Measurements from ENCODE around the gene CDC25C.

The CDC25C gene

DNA sequence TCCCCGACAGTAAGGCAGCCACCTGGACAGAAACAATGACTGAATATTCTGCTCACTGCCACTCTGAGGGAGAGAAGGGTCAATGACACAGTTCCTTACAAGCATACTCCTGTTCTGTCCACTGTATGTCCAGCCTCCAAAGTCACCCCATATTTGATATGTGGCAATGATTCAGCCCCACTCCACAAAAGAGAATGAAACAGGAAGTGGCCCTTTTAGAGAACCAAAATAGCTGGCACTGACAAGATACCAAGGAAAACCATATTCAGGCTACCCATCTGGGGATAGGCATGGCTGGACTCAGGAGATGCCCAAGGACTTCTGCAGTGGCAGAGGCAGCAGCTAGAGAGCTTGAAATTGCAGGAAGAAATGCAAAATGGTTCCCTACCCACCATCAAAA lies 44.4 kb downstream of the CDC25C start:
- ChIA-PET CTCF (interaction anchor here (2.1 kb wide), 1 partner anchor 64 kb away, joined by 6 read pairs; no protein-coding TSS in a partner anchor), POLR2A (no interaction called here)
- Histone ChIP-seq H3K27me3 (replicated peaks in 2 of 5; ENCODE audit: control insufficient read depth in 4 of 5, insufficient read depth in 5 of 5, low read length in 4 of 5) (no peaks in the 10 kb centered on the region), H3K27ac (ENCODE audit: insufficient read depth in 1 of 2, low read depth in 1 of 2, low read length in 2 of 2, poor library complexity in 1 of 2, severe bottlenecking in 2 of 2) (no peak overlapping the region), H3K4me1 (ENCODE audit: control extremely low read depth in 1 of 4, control insufficient read depth in 4 of 4, insufficient read depth in 4 of 4, low read length in 3 of 4) (no peaks in the 10 kb centered on the region), H3K4me3 (ENCODE audit: control insufficient read depth in 1 of 7, extremely low read depth in 1 of 7, insufficient read depth in 4 of 7, low read depth in 2 of 7, low read length in 6 of 7) (no peak overlapping the region), H3K36me3 (ENCODE audit: control insufficient read depth in 4 of 4, insufficient read depth in 4 of 4, low read length in 3 of 4) (peaks cover 7 to 27% (median 14%) of the 10 kb centered on the region in 4 experiments), H3K9me3 (ENCODE audit: control extremely low read depth in 1 of 5, control insufficient read depth in 4 of 5, insufficient read depth in 2 of 5, low read depth in 1 of 5, low read length in 4 of 5) (no peaks in the 10 kb centered on the region)
- no peak for DNase-seq
- 71% methylated on average over 1 of the region's 1 CpG for WGBS (ENCODE audit: insufficient coverage)

DNA sequence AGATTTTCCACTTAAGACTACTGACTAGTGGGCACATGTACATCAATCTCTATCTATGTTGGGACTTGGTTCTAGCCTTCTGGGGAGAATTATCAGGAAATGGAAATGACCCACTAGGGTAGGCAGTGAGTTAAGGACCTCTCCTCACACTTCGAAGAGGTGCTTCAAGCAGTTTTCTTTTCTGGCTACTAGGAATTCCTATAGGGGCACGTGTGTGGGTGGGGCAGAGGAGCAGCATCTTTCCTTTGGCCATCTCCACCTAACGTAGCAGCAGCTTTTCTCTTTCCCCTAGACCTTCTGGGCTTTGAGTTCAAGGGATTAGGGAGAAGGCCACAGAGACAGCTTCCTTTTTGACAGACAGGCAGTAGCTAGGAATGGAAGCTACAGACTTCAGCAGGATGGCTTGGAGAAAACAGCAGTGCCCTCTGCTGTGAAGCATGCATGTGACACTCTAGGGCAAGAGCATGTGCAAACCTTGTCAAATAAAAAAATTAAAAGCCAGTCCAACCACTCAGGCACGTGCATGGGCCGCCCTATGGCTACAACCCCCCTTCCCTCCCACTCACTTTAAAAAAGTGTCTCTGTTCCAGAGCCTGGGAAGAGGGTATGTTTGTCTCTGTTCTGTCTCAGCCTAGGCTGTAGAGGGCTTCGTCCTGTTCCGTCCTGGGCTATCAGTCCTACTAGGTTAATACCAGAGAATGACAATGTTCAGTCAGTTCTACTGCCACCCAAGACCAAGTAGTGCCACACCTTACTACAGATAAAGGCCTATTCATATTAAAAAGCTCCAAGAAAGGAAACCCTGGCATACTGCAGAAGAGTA lies 48.5 kb downstream of the CDC25C start:
- Histone ChIP-seq H3K4me1 (ENCODE audit: control extremely low read depth in 1 of 4, control insufficient read depth in 4 of 4, insufficient read depth in 4 of 4, low read length in 3 of 4) (no peaks in the 10 kb centered on the region), H3K4me3 (ENCODE audit: control insufficient read depth in 1 of 7, extremely low read depth in 1 of 7, insufficient read depth in 4 of 7, low read depth in 2 of 7, low read length in 6 of 7) (no peak overlapping the region), H3K9me3 (ENCODE audit: control extremely low read depth in 1 of 5, control insufficient read depth in 4 of 5, insufficient read depth in 2 of 5, low read depth in 1 of 5, low read length in 4 of 5) (no peaks in the 10 kb centered on the region), H3K27ac (ENCODE audit: insufficient read depth in 1 of 2, low read depth in 1 of 2, low read length in 2 of 2, poor library complexity in 1 of 2, severe bottlenecking in 2 of 2) (no peak overlapping the region), H3K36me3 (ENCODE audit: control insufficient read depth in 4 of 4, insufficient read depth in 4 of 4, low read length in 3 of 4) (peaks cover 4 to 24% (median 11%) of the 10 kb centered on the region in 4 experiments), H3K27me3 (replicated peaks in 2 of 5; ENCODE audit: control insufficient read depth in 4 of 5, insufficient read depth in 5 of 5, low read length in 4 of 5) (no peaks in the 10 kb centered on the region)
- WGBS (ENCODE audit: insufficient coverage): 68% methylated on average over 6 of the region's 7 CpGs
- ChIA-PET CTCF (interaction anchor here (0.5 to 6.0 kb wide), 34 partner anchors 8 to 249 kb away, joined by 3 to 114 read pairs (median 4); partner anchors contain the start of genes BRD8, CDC23, GFRA3 and KIF20A), POLR2A (interaction anchor here (1.0 kb wide), 2 partner anchors 60 to 97 kb away, joined by 3 to 4 read pairs; no protein-coding TSS in a partner anchor)
- peak; percentile 81 to 89 (median 83) for DNase-seq

DNA sequence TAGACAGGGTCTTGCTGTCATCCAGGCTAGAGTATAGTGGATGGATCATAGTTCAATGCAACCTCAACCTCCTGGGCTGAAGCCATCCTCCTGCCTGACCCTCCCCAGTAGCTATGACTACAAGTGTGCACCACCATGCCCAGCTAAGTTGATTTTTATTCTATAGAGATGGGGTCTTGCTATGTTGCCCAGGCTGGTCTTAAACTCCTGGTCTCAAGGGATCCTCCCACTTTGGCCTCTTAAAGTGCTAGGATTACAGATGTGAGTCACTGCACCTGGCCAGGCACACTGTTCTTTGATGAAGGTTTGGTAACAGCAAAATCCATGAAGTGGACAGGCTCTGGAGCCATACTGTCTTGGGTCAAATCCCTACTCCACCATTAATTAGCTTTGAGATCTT lies 50.7 kb downstream of the CDC25C start:
- POLR2A ChIA-PET: no interaction called here
- CTCF ChIA-PET: interaction anchor here (0.8 to 6.0 kb wide), 12 partner anchors 12 to 197 kb away, joined by 3 to 114 read pairs (median 4); partner anchors contain the start of genes BRD8, KIF20A and WNT8A

DNA sequence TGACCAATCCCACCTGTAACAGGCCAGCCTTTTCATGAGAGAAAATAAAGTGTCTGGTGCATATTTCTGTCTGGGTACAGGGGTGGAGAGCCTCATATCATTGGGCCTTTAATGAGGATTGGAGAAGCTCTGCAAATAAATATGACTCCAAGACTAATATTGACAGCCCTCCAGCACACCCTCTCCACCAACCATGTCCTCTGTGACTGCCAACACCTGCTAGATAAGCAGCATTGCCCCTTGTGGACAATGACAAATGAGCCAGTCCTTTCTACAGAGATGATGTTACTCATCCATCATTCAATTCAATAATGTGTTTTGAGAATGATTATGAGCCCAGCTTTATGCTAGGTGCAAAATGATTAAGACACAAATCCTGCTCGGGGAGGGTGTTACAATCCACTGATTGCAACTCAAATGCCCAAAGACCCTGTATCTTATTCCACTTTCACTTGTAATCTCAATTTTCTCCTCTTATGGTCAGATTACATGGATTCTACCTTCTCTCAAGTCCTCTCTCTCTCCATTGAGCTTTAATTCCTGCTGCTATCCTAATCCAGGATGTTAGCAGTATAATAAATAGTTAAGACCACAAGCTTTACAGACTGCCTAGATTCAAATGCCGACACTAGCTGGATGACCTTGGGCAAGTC lies 55.1 kb downstream of the CDC25C start:
- Histone ChIP-seq H3K4me3 (ENCODE audit: control insufficient read depth in 1 of 7, extremely low read depth in 1 of 7, insufficient read depth in 4 of 7, low read depth in 2 of 7, low read length in 6 of 7) (no peak overlapping the region), H3K27me3 (replicated peaks in 2 of 5; ENCODE audit: control insufficient read depth in 4 of 5, insufficient read depth in 5 of 5, low read length in 4 of 5) (peaks cover 0 to 22% (median 11%) of the 10 kb centered on the region in 5 experiments), H3K9me3 (ENCODE audit: control extremely low read depth in 1 of 5, control insufficient read depth in 4 of 5, insufficient read depth in 2 of 5, low read depth in 1 of 5, low read length in 4 of 5) (no peaks in the 10 kb centered on the region), H3K4me1 (ENCODE audit: control extremely low read depth in 1 of 4, control insufficient read depth in 4 of 4, insufficient read depth in 4 of 4, low read length in 3 of 4) (peaks cover 0 to 29% (median 22%) of the 10 kb centered on the region in 4 experiments), H3K27ac (ENCODE audit: insufficient read depth in 1 of 2, low read depth in 1 of 2, low read length in 2 of 2, poor library complexity in 1 of 2, severe bottlenecking in 2 of 2) (no peak overlapping the region), H3K36me3 (ENCODE audit: control insufficient read depth in 4 of 4, insufficient read depth in 4 of 4, low read length in 3 of 4) (no peaks in the 10 kb centered on the region)
- ChIA-PET POLR2A (interaction anchor here (0.7 kb wide), 1 partner anchor 115 kb away, joined by 5 read pairs; no protein-coding TSS in a partner anchor), CTCF (interaction anchor here (0.6 to 5.4 kb wide), 14 partner anchors 9 to 91 kb away, joined by 3 to 40 read pairs (median 6); no protein-coding TSS in a partner anchor)
- no CpG with 5 or more reads among the region's 2 CpGs for WGBS (ENCODE audit: insufficient coverage)
- DNase-seq: peak in 2 of 3 donors; percentile 21 to 22

More for the DNA sequence above, 50.7 kb downstream of the CDC25C start:
- H3K9me3 ChIP-seq (ENCODE audit: control extremely low read depth in 1 of 5, control insufficient read depth in 4 of 5, insufficient read depth in 2 of 5, low read depth in 1 of 5, low read length in 4 of 5): no peaks in the 10 kb centered on the region
- H3K4me3 ChIP-seq (ENCODE audit: control insufficient read depth in 1 of 7, extremely low read depth in 1 of 7, insufficient read depth in 4 of 7, low read depth in 2 of 7, low read length in 6 of 7): no peak overlapping the region
- no peak for DNase-seq
- no peak overlapping the region for H3K27ac ChIP-seq (ENCODE audit: insufficient read depth in 1 of 2, low read depth in 1 of 2, low read length in 2 of 2, poor library complexity in 1 of 2, severe bottlenecking in 2 of 2)
- peaks cover 2 to 13% (median 8%) of the 10 kb centered on the region in 4 experiments for H3K36me3 ChIP-seq (ENCODE audit: control insufficient read depth in 4 of 4, insufficient read depth in 4 of 4, low read length in 3 of 4)
- H3K27me3 ChIP-seq (replicated peaks in 2 of 5; ENCODE audit: control insufficient read depth in 4 of 5, insufficient read depth in 5 of 5, low read length in 4 of 5): peaks cover 0 to 3% (median 0%) of the 10 kb centered on the region in 5 experiments
- peaks cover 0 to 7% (median 5%) of the 10 kb centered on the region in 4 experiments for H3K4me1 ChIP-seq (ENCODE audit: control extremely low read depth in 1 of 4, control insufficient read depth in 4 of 4, insufficient read depth in 4 of 4, low read length in 3 of 4)

DNA sequence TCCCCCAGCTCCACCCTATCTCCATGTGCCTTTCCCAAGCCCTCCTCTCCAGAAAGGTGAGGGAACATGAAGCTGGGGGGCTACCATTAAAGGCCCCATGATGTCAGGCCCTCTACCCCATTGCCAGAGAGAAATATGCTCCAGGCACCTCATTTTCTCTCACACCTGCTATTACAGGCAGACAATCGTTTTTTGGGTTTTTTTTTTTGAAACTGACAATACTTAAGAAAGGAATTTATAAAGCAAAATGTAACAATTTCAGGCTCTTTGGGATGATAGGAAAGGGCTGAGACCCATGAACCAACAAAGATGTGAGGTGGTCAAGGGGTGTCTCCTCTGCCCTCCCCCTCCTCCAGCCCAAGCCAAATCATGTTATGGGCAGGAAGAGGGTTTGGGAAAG lies 55.7 kb downstream of the CDC25C start:
- no peak for DNase-seq
- Histone ChIP-seq H3K27me3 (replicated peaks in 2 of 5; ENCODE audit: control insufficient read depth in 4 of 5, insufficient read depth in 5 of 5, low read length in 4 of 5) (peaks cover 0 to 22% (median 11%) of the 10 kb centered on the region in 5 experiments), H3K4me3 (ENCODE audit: control insufficient read depth in 1 of 7, extremely low read depth in 1 of 7, insufficient read depth in 4 of 7, low read depth in 2 of 7, low read length in 6 of 7) (no peak overlapping the region), H3K27ac (ENCODE audit: insufficient read depth in 1 of 2, low read depth in 1 of 2, low read length in 2 of 2, poor library complexity in 1 of 2, severe bottlenecking in 2 of 2) (no peak overlapping the region), H3K36me3 (ENCODE audit: control insufficient read depth in 4 of 4, insufficient read depth in 4 of 4, low read length in 3 of 4) (no peaks in the 10 kb centered on the region), H3K9me3 (ENCODE audit: control extremely low read depth in 1 of 5, control insufficient read depth in 4 of 5, insufficient read depth in 2 of 5, low read depth in 1 of 5, low read length in 4 of 5) (no peaks in the 10 kb centered on the region), H3K4me1 (ENCODE audit: control extremely low read depth in 1 of 4, control insufficient read depth in 4 of 4, insufficient read depth in 4 of 4, low read length in 3 of 4) (peaks cover 0 to 29% (median 22%) of the 10 kb centered on the region in 4 experiments)
- no CpG with 5 or more reads among the region's 1 CpG for WGBS (ENCODE audit: insufficient coverage)
- ChIA-PET POLR2A (interaction anchor here (0.6 to 1.9 kb wide), 2 partner anchors 34 to 1260 kb away, joined by 4 to 16 read pairs; no protein-coding TSS in a partner anchor), CTCF (interaction anchor here (0.7 to 5.4 kb wide), 18 partner anchors 7 to 91 kb away, joined by 3 to 40 read pairs (median 4); partner anchors contain the start of gene CDC23)

DNA sequence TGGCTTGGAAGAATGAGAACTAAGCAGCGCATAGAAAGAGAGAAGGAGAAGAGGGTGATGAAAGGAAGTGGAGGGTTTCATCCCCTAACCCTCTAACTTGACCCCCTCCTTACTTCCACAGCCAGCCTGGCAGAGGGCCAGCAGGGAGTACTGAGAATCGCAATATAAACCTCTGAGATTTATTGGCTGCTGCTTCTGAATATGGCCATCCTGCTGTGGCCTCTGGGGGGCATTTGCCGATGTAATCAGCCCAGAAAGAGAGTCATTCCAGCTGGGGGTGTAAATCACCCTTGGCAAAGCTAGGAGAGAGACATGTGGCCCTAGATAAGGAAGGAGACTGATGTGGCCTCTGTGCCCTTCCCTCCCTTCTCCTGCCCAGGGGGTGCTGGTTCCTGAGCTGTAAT lies 56.2 kb downstream of the CDC25C start:
- Histone ChIP-seq H3K4me1 (ENCODE audit: control extremely low read depth in 1 of 4, control insufficient read depth in 4 of 4, insufficient read depth in 4 of 4, low read length in 3 of 4) (peaks cover 0 to 29% (median 22%) of the 10 kb centered on the region in 4 experiments), H3K27ac (ENCODE audit: insufficient read depth in 1 of 2, low read depth in 1 of 2, low read length in 2 of 2, poor library complexity in 1 of 2, severe bottlenecking in 2 of 2) (no peak overlapping the region), H3K36me3 (ENCODE audit: control insufficient read depth in 4 of 4, insufficient read depth in 4 of 4, low read length in 3 of 4) (no peaks in the 10 kb centered on the region), H3K4me3 (ENCODE audit: control insufficient read depth in 1 of 7, extremely low read depth in 1 of 7, insufficient read depth in 4 of 7, low read depth in 2 of 7, low read length in 6 of 7) (no peak overlapping the region), H3K9me3 (ENCODE audit: control extremely low read depth in 1 of 5, control insufficient read depth in 4 of 5, insufficient read depth in 2 of 5, low read depth in 1 of 5, low read length in 4 of 5) (no peaks in the 10 kb centered on the region), H3K27me3 (replicated peaks in 2 of 5; ENCODE audit: control insufficient read depth in 4 of 5, insufficient read depth in 5 of 5, low read length in 4 of 5) (peaks cover 0 to 22% (median 11%) of the 10 kb centered on the region in 5 experiments)
- peak; percentile 61 to 85 (median 80) for DNase-seq
- CTCF ChIA-PET: interaction anchor here (0.7 to 5.4 kb wide), 18 partner anchors 8 to 90 kb away, joined by 3 to 40 read pairs (median 4); partner anchors contain the start of gene CDC23
- POLR2A ChIA-PET: interaction anchor here (0.6 to 1.9 kb wide), 2 partner anchors 34 to 1260 kb away, joined by 4 to 16 read pairs; no protein-coding TSS in a partner anchor
- WGBS (ENCODE audit: insufficient coverage): 0% methylated on average over 1 of the region's 3 CpGs
